Measurements from ENCODE around the gene ATXN10. TPM values are rescaled to one million over a fixed set of nuclear protein-coding genes. Genes with fewer than 3 reads are reported as not detected.

Gene ATXN10
- total and polyA plus RNA-seq, 2 of the 13 experiments (the other 11 are each of a cell fraction or from before 2014, with no cell fraction given), result 60.1 to 194 TPM

GRCh38 chr22:45826520-45826919, 154.9 kb downstream of the ATXN10 start:
- Histone ChIP-seq H3K4me2 (ENCODE audit: low read depth, low read length) (no peak overlapping the region), H3K27ac (ENCODE audit: extremely low read length, insufficient read depth, low read length) (no peak overlapping the region), H3K9me3 (ENCODE audit: low read length) (no peaks in the 10 kb centered on the region), H3K9ac (ENCODE audit: insufficient read depth, low read depth, low read length) (no peak overlapping the region), H3K79me2 (ENCODE audit: insufficient read depth, low read length) (no peaks in the 10 kb centered on the region), H3K4me3 (replicated peaks in 1 of 3; ENCODE audit: insufficient read depth in 1 of 3, low read depth in 2 of 3, low read length in 3 of 3) (no peak overlapping the region), H3K36me3 (replicated peaks in 1 of 2; ENCODE audit: control insufficient read depth in 1 of 2, insufficient read depth in 2 of 2, low read length in 2 of 2) (peaks cover 3 to 17% of the 10 kb centered on the region in 2 experiments; a peak in 3 of 5 replicates), H4K20me1 (ENCODE audit: insufficient read depth, low read length) (no peaks in the 10 kb centered on the region), H2AFZ (ENCODE audit: low read length) (no peak overlapping the region), H3K27me3 (ENCODE audit: control insufficient read depth in 1 of 2, insufficient read depth in 2 of 2, low read length in 2 of 2) (no peaks in the 10 kb centered on the region), H3K4me1 (ENCODE audit: insufficient read depth, low read length) (peaks cover 4% of the 10 kb centered on the region)
- FAIRE-seq (no peak), ATAC-seq (no peak), DNase-seq (ENCODE audit: low spot score) (no peak)
- in situ Hi-C loops (cut with HindIII; ENCODE audit: extremely low pct_ligation_motif_present, low pct_unique_long_range_greater_than_20kb) (no loop called here), intact Hi-C loops (cut with micrococcal nuclease; ENCODE audit: unreplicated experiment) (loop anchor here (10.0 kb wide), 1 partner anchor 182 kb away; no protein-coding TSS in a partner anchor)
- peak; percentile 77; the same call in 1 of the 2 replicates for TF ChIP-seq ZNF337 (CRISPR knock-in tag; IDR thresholded peaks at IDR 0.05; ENCODE audit: borderline replicate concordance, low read depth)
- TF ChIP-seq ZMYM3 (CRISPR knock-in tag; IDR thresholded peaks at IDR 0.05), result no peak
- POLR2A ChIA-PET, result no interaction called here
- BruUV-seq (replicated peaks), result no TSS peak
- 55% methylated on average over 2 of the region's 2 CpGs for WGBS (ENCODE audit: low lambda C conversion rate)
- CTCF ChIA-PET (ENCODE audit: low intra/inter-chr PET ratio, low total read pairs), result no interaction called here

GRCh38 chr22:45828841-45829240, 157.2 kb downstream of the ATXN10 start:
- no peaks in the 10 kb centered on the region for H3K27me3 ChIP-seq (ENCODE audit: control insufficient read depth in 1 of 2, insufficient read depth in 2 of 2, low read length in 2 of 2)
- no peak overlapping the region for H3K4me3 ChIP-seq (replicated peaks in 1 of 3; ENCODE audit: insufficient read depth in 1 of 3, low read depth in 2 of 3, low read length in 3 of 3)
- FAIRE-seq, result no peak
- intact Hi-C loops (cut with micrococcal nuclease; ENCODE audit: unreplicated experiment), result loop anchor here (10.0 kb wide), 1 partner anchor 184 kb away; no protein-coding TSS in a partner anchor
- H3K9ac ChIP-seq (ENCODE audit: insufficient read depth, low read depth, low read length), result no peak overlapping the region
- no peak for ATAC-seq
- H3K36me3 ChIP-seq (replicated peaks in 1 of 2; ENCODE audit: control insufficient read depth in 1 of 2, insufficient read depth in 2 of 2, low read length in 2 of 2), result peaks cover 6 to 20% of the 10 kb centered on the region in 2 experiments; a peak in 2 of 5 replicates
- no peak for DNase-seq (ENCODE audit: low spot score)
- ChIA-PET CTCF (ENCODE audit: low intra/inter-chr PET ratio, low total read pairs) (no interaction called here), POLR2A (no interaction called here)
- WGBS (ENCODE audit: low lambda C conversion rate), result 100% methylated on average over 1 of the region's 1 CpG
- H2AFZ ChIP-seq (ENCODE audit: low read length), result no peak overlapping the region
- H3K4me2 ChIP-seq (ENCODE audit: low read depth, low read length), result no peak overlapping the region
- no TSS peak for BruUV-seq (replicated peaks)
- in situ Hi-C loops (cut with HindIII; ENCODE audit: extremely low pct_ligation_motif_present, low pct_unique_long_range_greater_than_20kb), result no loop called here
- no peaks in the 10 kb centered on the region for H4K20me1 ChIP-seq (ENCODE audit: insufficient read depth, low read length)
- no peak overlapping the region for H3K27ac ChIP-seq (ENCODE audit: extremely low read length, insufficient read depth, low read length)
- no peaks in the 10 kb centered on the region for H3K79me2 ChIP-seq (ENCODE audit: insufficient read depth, low read length)
- peaks cover 4% of the 10 kb centered on the region for H3K4me1 ChIP-seq (ENCODE audit: insufficient read depth, low read length)
- no peaks in the 10 kb centered on the region for H3K9me3 ChIP-seq (ENCODE audit: low read length)
- no peak for TF ChIP-seq SOX13 (IDR thresholded peaks at IDR 0.05)
- no peak for TF ChIP-seq SOX13 (CRISPR knock-in tag; conservative IDR thresholded peaks at IDR 0.05 in 1 of 2, IDR thresholded peaks at IDR 0.05 in 1 of 2)
- TF ChIP-seq KMT2B (CRISPR knock-in tag; IDR thresholded peaks at IDR 0.05), result no peak
- no peak for TF ChIP-seq STAT5B (CRISPR knock-in tag; IDR thresholded peaks at IDR 0.05)
- TF ChIP-seq TAF1 (CRISPR knock-in tag; IDR thresholded peaks at IDR 0.05), result no peak
- TF ChIP-seq, protein P1, sequence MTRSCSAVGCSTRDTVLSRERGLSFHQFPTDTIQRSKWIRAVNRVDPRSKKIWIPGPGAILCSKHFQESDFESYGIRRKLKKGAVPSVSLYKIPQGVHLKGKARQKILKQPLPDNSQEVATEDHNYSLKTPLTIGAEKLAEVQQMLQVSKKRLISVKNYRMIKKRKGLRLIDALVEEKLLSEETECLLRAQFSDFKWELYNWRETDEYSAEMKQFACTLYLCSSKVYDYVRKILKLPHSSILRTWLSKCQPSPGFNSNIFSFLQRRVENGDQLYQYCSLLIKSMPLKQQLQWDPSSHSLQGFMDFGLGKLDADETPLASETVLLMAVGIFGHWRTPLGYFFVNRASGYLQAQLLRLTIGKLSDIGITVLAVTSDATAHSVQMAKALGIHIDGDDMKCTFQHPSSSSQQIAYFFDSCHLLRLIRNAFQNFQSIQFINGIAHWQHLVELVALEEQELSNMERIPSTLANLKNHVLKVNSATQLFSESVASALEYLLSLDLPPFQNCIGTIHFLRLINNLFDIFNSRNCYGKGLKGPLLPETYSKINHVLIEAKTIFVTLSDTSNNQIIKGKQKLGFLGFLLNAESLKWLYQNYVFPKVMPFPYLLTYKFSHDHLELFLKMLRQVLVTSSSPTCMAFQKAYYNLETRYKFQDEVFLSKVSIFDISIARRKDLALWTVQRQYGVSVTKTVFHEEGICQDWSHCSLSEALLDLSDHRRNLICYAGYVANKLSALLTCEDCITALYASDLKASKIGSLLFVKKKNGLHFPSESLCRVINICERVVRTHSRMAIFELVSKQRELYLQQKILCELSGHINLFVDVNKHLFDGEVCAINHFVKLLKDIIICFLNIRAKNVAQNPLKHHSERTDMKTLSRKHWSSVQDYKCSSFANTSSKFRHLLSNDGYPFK (CRISPR knock-in tag; IDR thresholded peaks at IDR 0.05; ENCODE audit: borderline replicate concordance), result no peak
- TF ChIP-seq NR3C1 (CRISPR knock-in tag; IDR thresholded peaks at IDR 0.05), result no peak
- no peak for TF ChIP-seq ARID5B (CRISPR knock-in tag; IDR thresholded peaks at IDR 0.05)
- no peak for TF ChIP-seq ZKSCAN8 (CRISPR knock-in tag; IDR thresholded peaks at IDR 0.05; ENCODE audit: borderline replicate concordance)
- no peak for TF ChIP-seq ZNF761 (CRISPR knock-in tag; conservative IDR thresholded peaks at IDR 0.05)
- no peak for TF ChIP-seq ZNF709 (CRISPR knock-in tag; IDR thresholded peaks at IDR 0.05)

Data from HepG2 (cell line).